HepG2 (cell line): Measurements from ENCODE around the gene LIPH. TPM values are rescaled to one million over a fixed set of nuclear protein-coding genes. Genes with fewer than 3 reads are reported as not detected.

Experiments
- ATF6 ChIP-seq: sonication (generic); formaldehyde crosslinking; conservative IDR thresholded peaks from 2 replicates; pipeline ENCODE4 v1.4.0; 2020; ENCODE audit warnings: missing genetic modification reagents
- CENPX ChIP-seq: sonication (generic); formaldehyde crosslinking; IDR thresholded peaks from 2 replicates; pipeline ENCODE4 v1.9.0; 2021; ENCODE audit warnings: mild to moderate bottlenecking, missing genetic modification reagents, moderate library complexity
- ESRRA ChIP-seq: sonication (generic); formaldehyde crosslinking; IDR thresholded peaks from 2 replicates; pipeline ENCODE4 v1.5.1; 2020; ENCODE audit warnings: mild to moderate bottlenecking, low read depth, missing genetic modification reagents
- HCFC1 ChIP-seq: fragments of 150-350 bp; IDR thresholded peaks from 2 replicates; pipeline ENCODE4 v1.6.1; 2014; ENCODE audit warnings: low read depth, low read length
- MATR3 ChIP-seq: sonication (generic); formaldehyde crosslinking; IDR thresholded peaks from 2 replicates; pipeline ENCODE4 v1.4.0; 2020; ENCODE audit warnings: missing genetic modification reagents
- MNT ChIP-seq: fragments of 450-650 bp; IDR thresholded peaks from 2 replicates; pipeline ENCODE4 v1.6.1; 2016
- NFYB ChIP-seq: sonication (generic); formaldehyde crosslinking; IDR thresholded peaks from 2 replicates; pipeline ENCODE4 v1.4.0; 2020; ENCODE audit warnings: missing genetic modification reagents
- RFXAP ChIP-seq: sonication (generic); formaldehyde crosslinking; IDR thresholded peaks from 2 replicates; pipeline ENCODE4 v1.4.0; 2020; ENCODE audit warnings: missing genetic modification reagents, borderline replicate concordance
- SIN3A ChIP-seq: IDR thresholded peaks from 2 replicates; pipeline ENCODE4 v1.6.1; 2011; ENCODE audit warnings: low read depth, mild to moderate bottlenecking, control low read depth, low read length, borderline replicate concordance
- ZFP37 ChIP-seq: sonication (generic); formaldehyde crosslinking; IDR thresholded peaks from 2 replicates; pipeline ENCODE4 v1.4.0; 2020; ENCODE audit warnings: missing genetic modification reagents, borderline replicate concordance
- ZMYM2 ChIP-seq: sonication (generic); formaldehyde crosslinking; IDR thresholded peaks from 2 replicates; pipeline ENCODE4 v1.8.0; 2022; ENCODE audit warnings: mild to moderate bottlenecking, missing genetic modification reagents
- ZNF136 ChIP-seq: sonication (generic); formaldehyde crosslinking; IDR thresholded peaks from 2 replicates; pipeline ENCODE4 v1.8.1; 2022; ENCODE audit warnings: low read depth, mild to moderate bottlenecking, moderate library complexity, missing genetic modification reagents
- ZNF160 ChIP-seq: sonication (generic); formaldehyde crosslinking; IDR thresholded peaks from 2 replicates; pipeline ENCODE4 v1.8.0; 2022; ENCODE audit warnings: mild to moderate bottlenecking, inconsistent platforms, missing genetic modification reagents
- ZNF441 ChIP-seq: sonication (generic); formaldehyde crosslinking; IDR thresholded peaks from 2 replicates; pipeline ENCODE4 v1.7.0; 2021; ENCODE audit warnings: missing genetic modification reagents, borderline replicate concordance
- ZNF556 ChIP-seq: sonication (generic); formaldehyde crosslinking; IDR thresholded peaks from 2 replicates; pipeline ENCODE4 v1.4.0; 2020; ENCODE audit warnings: mild to moderate bottlenecking, missing genetic modification reagents, borderline replicate concordance
- ZNF652 ChIP-seq: IDR thresholded peaks from 2 replicates; pipeline ENCODE4 v1.6.1; 2016; ENCODE audit warnings: low read depth, borderline replicate concordance
- ZNF878 ChIP-seq: sonication (generic); formaldehyde crosslinking; IDR thresholded peaks from 2 replicates; pipeline ENCODE4 v1.8.1; 2023; ENCODE audit warnings: mild to moderate bottlenecking, missing genetic modification reagents, moderate library complexity
- polyA plus RNA-seq, 8 experiments: library from polyadenylated mRNA; depleted of rRNA in 3 of 8; stranded (reverse) in 7 of 8; unstranded in 1 of 8; fragments of >200 nt; fragmentation: Illumina TruSeq in 4 of 8; extraction: Trizol in 4 of 8; gene quantifications; 2 replicates each; pipeline versions ENCODE4 v1.2.1 to v1.2.3, GENCODE V29; 2011 to 2016; ENCODE audit warnings: low read depth in 4 of 8, missing spikeins in 1 of 8, mixed read lengths in 1 of 8; ENCODE audit not compliant: insufficient read depth in 1 of 8
- total RNA-seq, 5 experiments: library from RNA; depleted of rRNA; stranded (reverse); fragments of >200 nt; fragmentation: Illumina TruSeq; extraction: Trizol; gene quantifications; 2 replicates each; pipeline ENCODE4 v1.2.3, GENCODE V29; 2016; ENCODE audit warnings: low read depth in 1 of 5
- TF ChIP-seq, protein P1 (sequence below): sonication (generic); formaldehyde crosslinking; IDR thresholded peaks from 2 replicates; pipeline ENCODE4 v1.4.0; 2020; ENCODE audit warnings: missing genetic modification reagents
- TF ChIP-seq, protein P2 (sequence below): sonication (generic); formaldehyde crosslinking; IDR thresholded peaks from 2 replicates; pipeline ENCODE4 v1.8.0; 2022; ENCODE audit warnings: mild to moderate bottlenecking, missing genetic modification reagents, moderate library complexity
- TF ChIP-seq, protein P3 (sequence below): sonication (generic); formaldehyde crosslinking; IDR thresholded peaks from 2 replicates; pipeline ENCODE4 v1.4.0; 2020; ENCODE audit warnings: missing genetic modification reagents
- TF ChIP-seq, protein P4 (sequence below): IDR thresholded peaks from 2 replicates; pipeline ENCODE4 v1.6.1; 2016

The LIPH gene
- total and polyA plus RNA-seq, 2 of the 13 experiments (the other 11 are each of a cell fraction or from before 2014, with no cell fraction given) = 0.09 to 0.34 TPM

DNA sequence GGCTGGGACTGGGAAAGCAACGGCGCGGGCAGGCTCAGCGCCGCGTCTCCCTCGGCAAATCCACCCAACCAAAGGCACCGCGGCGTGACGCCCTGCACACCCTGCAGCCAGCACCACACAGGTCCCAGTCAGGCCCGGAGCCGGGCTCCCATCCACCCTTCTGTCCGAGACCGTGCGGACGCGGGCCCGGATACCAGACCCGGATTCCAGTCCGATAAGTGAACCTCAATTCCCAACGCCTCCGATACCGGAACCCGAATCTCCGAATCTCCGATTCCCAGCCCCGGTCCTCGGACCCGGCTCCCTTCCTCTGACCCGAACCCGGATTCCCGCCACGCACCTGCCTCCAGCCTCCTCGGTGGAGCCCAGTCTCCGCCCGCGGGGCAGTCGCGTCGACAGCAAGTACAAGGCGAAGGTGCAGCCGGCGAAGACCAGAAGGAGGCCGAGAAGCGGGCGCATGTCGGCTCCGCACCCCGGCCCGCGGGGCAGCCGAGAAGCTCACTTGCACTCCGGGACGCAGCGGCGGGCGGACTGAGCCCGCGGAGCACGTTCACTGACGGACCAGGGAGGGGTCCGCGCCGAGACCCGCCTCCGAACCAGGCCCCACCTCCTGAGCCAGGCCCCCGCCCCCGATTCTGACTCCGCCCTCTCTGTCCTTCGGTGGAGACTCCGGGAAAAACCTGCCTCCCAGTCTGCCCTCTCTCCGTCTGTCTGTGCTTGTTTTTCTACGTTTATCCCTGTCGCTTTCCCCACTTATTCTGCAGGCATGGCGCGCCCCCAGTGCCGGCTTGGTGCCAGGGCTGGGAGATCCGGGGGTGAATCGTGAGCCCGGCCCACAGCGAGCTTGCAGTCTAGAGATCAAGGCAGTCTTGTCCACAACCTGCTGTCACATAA, 53.6 kb downstream of the LIPH start, which contains the start of gene TMEM41A (continued):
- 0 out of 2 replicates have a peak, but pooled peaks have one; percentile 36 for TF ChIP-seq ESRRA (CRISPR knock-in tag)
- TF ChIP-seq, protein P1, sequence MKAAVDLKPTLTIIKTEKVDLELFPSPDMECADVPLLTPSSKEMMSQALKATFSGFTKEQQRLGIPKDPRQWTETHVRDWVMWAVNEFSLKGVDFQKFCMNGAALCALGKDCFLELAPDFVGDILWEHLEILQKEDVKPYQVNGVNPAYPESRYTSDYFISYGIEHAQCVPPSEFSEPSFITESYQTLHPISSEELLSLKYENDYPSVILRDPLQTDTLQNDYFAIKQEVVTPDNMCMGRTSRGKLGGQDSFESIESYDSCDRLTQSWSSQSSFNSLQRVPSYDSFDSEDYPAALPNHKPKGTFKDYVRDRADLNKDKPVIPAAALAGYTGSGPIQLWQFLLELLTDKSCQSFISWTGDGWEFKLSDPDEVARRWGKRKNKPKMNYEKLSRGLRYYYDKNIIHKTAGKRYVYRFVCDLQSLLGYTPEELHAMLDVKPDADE (CRISPR knock-in tag) = no peak; the same call in 1 of the 2 replicates
- peak; percentile 91 for TF ChIP-seq ZNF160
- TF ChIP-seq ZNF878 = 0 out of 2 replicates have a peak, but pooled peaks have one; percentile 59
- no peak for TF ChIP-seq CENPX (CRISPR knock-in tag)
- TF ChIP-seq ZNF441 (CRISPR knock-in tag) = peak; percentile 98
- TF ChIP-seq SIN3A = peak; percentile 90; the same call in 1 of the 2 replicates
- peak; percentile 96 for TF ChIP-seq RFXAP
- no peak for TF ChIP-seq ZNF652 (CRISPR knock-in tag)
- TF ChIP-seq ATF6 (CRISPR knock-in tag) = no peak
- TF ChIP-seq MATR3 (CRISPR knock-in tag) = no peak
- peak; percentile 90 for TF ChIP-seq ZMYM2 (CRISPR knock-in tag)
- TF ChIP-seq, protein P2, sequence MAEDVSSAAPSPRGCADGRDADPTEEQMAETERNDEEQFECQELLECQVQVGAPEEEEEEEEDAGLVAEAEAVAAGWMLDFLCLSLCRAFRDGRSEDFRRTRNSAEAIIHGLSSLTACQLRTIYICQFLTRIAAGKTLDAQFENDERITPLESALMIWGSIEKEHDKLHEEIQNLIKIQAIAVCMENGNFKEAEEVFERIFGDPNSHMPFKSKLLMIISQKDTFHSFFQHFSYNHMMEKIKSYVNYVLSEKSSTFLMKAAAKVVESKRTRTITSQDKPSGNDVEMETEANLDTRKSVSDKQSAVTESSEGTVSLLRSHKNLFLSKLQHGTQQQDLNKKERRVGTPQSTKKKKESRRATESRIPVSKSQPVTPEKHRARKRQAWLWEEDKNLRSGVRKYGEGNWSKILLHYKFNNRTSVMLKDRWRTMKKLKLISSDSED (CRISPR knock-in tag) = no peak
- TF ChIP-seq HCFC1 = peak; percentile 71
- peak; percentile 94 for TF ChIP-seq ZNF556 (CRISPR knock-in tag)
- TF ChIP-seq, protein P3, sequence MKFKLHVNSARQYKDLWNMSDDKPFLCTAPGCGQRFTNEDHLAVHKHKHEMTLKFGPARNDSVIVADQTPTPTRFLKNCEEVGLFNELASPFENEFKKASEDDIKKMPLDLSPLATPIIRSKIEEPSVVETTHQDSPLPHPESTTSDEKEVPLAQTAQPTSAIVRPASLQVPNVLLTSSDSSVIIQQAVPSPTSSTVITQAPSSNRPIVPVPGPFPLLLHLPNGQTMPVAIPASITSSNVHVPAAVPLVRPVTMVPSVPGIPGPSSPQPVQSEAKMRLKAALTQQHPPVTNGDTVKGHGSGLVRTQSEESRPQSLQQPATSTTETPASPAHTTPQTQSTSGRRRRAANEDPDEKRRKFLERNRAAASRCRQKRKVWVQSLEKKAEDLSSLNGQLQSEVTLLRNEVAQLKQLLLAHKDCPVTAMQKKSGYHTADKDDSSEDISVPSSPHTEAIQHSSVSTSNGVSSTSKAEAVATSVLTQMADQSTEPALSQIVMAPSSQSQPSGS (CRISPR knock-in tag) = peak; percentile 66; the same call in 1 of the 2 replicates
- TF ChIP-seq, protein P4, sequence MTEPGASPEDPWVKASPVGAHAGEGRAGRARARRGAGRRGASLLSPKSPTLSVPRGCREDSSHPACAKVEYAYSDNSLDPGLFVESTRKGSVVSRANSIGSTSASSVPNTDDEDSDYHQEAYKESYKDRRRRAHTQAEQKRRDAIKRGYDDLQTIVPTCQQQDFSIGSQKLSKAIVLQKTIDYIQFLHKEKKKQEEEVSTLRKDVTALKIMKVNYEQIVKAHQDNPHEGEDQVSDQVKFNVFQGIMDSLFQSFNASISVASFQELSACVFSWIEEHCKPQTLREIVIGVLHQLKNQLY (CRISPR knock-in tag) = no peak
- TF ChIP-seq NFYB (CRISPR knock-in tag) = no peak
- 0 out of 2 replicates have a peak, but pooled peaks have one; percentile 2 for TF ChIP-seq MNT
- TF ChIP-seq ZNF136 (CRISPR knock-in tag) = peak; percentile 89; the same call in 1 of the 2 replicates
- TF ChIP-seq ZFP37 (CRISPR knock-in tag) = 0 out of 2 replicates have a peak, but pooled peaks have one; percentile 27
